ENCODE data around the gene ZNF841. TPM values are rescaled to one million over a fixed set of nuclear protein-coding genes. Genes with fewer than 3 reads are reported as not detected.

Gene ZNF841
- total RNA-seq: 10 to 100 TPM; 16.3 to 80.4 TPM

- TF ChIP-seq POLR2A (IDR thresholded peaks at IDR 0.05) (peak; percentile 25 to 83 (median 74)), CTCF (IDR thresholded peaks at IDR 0.05) (peak in 2 of 7 experiments; percentile 6 to 10)
- 0 to 1% methylated on average over 51 to 59 of the region's 59 CpGs for WGBS, 2 donors
- peak within 1 kb of the TSS; percentile 61 to 82 (median 74) for H3K27ac ChIP-seq
- no peaks in the 10 kb centered on the region for H3K27me3 ChIP-seq
- ATAC-seq (peak; percentile 99), DNase-seq (peak; percentile 94 to 95 (median 94))
- H3K4me1 ChIP-seq: peaks cover 22% of the 10 kb centered on the region
- H3K4me3 ChIP-seq: peak within 1 kb of the TSS; percentile 68 to 78
- H3K36me3 ChIP-seq (replicated peaks in 1 of 2; ENCODE audit: insufficient read depth in 1 of 2, low read depth in 2 of 2): no peaks in the 10 kb centered on the region
- intact Hi-C loops (cut with DNase I): no loop called here
- peaks cover 0 to 7% (median 0%) of the 10 kb centered on the region in 3 donors for H3K9me3 ChIP-seq
Observed at GRCh38 chr19:52095172-52096014, at the start of gene ZNF841. Gene ZNF841, minus strand, starts transcription at chr19:52095765. Its CDS starts 10,964 bp downstream, at chr19:52084801.

GRCh38 chr19:52142001-52142595, 46.5 kb upstream of the ZNF841 start:
- WGBS, 2 donors: 75 to 83% methylated on average over 3 of the region's 3 CpGs
- no peaks in the 10 kb centered on the region for H3K36me3 ChIP-seq (replicated peaks in 1 of 2; ENCODE audit: insufficient read depth in 1 of 2, low read depth in 2 of 2)
- H3K27ac ChIP-seq: no peak overlapping the region
- intact Hi-C loops (cut with DNase I): no loop called here
- no peaks in the 10 kb centered on the region for H3K27me3 ChIP-seq
- ATAC-seq: no peak
- TF ChIP-seq POLR2A (IDR thresholded peaks at IDR 0.05) (no peak), CTCF (IDR thresholded peaks at IDR 0.05) (no peak)
- H3K4me3 ChIP-seq: no peak overlapping the region
- H3K4me1 ChIP-seq: peaks cover 21% of the 10 kb centered on the region
- no peak for DNase-seq
- H3K9me3 ChIP-seq: no peaks in the 10 kb centered on the region

GRCh38 chr19:52141203-52141602, 45.6 kb upstream of the ZNF841 start:
- intact Hi-C loops (cut with DNase I): no loop called here
- Histone ChIP-seq H3K27me3 (no peaks in the 10 kb centered on the region), H3K36me3 (replicated peaks in 1 of 2; ENCODE audit: insufficient read depth in 1 of 2, low read depth in 2 of 2) (no peaks in the 10 kb centered on the region), H3K27ac (peak overlapping the region in 1 of 4 donors; percentile 94), H3K9me3 (no peaks in the 10 kb centered on the region), H3K4me1 (peaks cover 21% of the 10 kb centered on the region), H3K4me3 (no peak overlapping the region)
- ATAC-seq: no peak
- no peak for TF ChIP-seq CTCF (IDR thresholded peaks at IDR 0.05)
- no peak for TF ChIP-seq POLR2A (IDR thresholded peaks at IDR 0.05)
- 66 to 85% methylated on average over 2 of the region's 2 CpGs for WGBS, 2 donors
- DNase-seq: no peak

- intact Hi-C loops (cut with DNase I): no loop called here
- Histone ChIP-seq H3K27ac (peak overlapping the region; percentile 3 to 94 (median 92)), H3K4me1 (peaks cover 21% of the 10 kb centered on the region), H3K36me3 (replicated peaks in 1 of 2; ENCODE audit: insufficient read depth in 1 of 2, low read depth in 2 of 2) (no peaks in the 10 kb centered on the region), H3K9me3 (no peaks in the 10 kb centered on the region), H3K4me3 (no peak overlapping the region), H3K27me3 (no peaks in the 10 kb centered on the region)
- no peak for ATAC-seq
- TF ChIP-seq POLR2A (IDR thresholded peaks at IDR 0.05): no peak
- TF ChIP-seq CTCF (IDR thresholded peaks at IDR 0.05): no peak
- 8 to 10% methylated on average over 21 to 22 of the region's 22 CpGs for WGBS, 2 donors
- DNase-seq: peak in 3 of 4 donors; percentile 3 to 13 (median 13)
Observed at GRCh38 chr19:52140032-52140710, 44.6 kb upstream of the ZNF841 start.

Data from body of pancreas (tissue), 4 donors.